Liver (tissue), 3 donors: ENCODE measurements around the gene BRS3.

Source experiments
- TAF1 ChIP-seq: conservative IDR thresholded peaks from 2 replicates; pipeline ENCODE4 v1.6.1; 2016; ENCODE audit warnings: antibody characterized with exemption, mild to moderate bottlenecking
- TF ChIP-seq, protein P1 (sequence below): fragments of 150-350 bp; IDR thresholded peaks from 2 replicates; pipeline ENCODE4 v1.5.1; 2017; ENCODE audit warnings: improper control_type of control experiment, low read depth, low read length; ENCODE audit not compliant: missing input control
- TF ChIP-seq, protein P2 (sequence below): IDR thresholded peaks from 2 replicates; pipeline ENCODE4 v1.6.1; 2016; ENCODE audit warnings: antibody characterized with exemption
- donor health status: healthy.
- donor health status: healthy.

DNA sequence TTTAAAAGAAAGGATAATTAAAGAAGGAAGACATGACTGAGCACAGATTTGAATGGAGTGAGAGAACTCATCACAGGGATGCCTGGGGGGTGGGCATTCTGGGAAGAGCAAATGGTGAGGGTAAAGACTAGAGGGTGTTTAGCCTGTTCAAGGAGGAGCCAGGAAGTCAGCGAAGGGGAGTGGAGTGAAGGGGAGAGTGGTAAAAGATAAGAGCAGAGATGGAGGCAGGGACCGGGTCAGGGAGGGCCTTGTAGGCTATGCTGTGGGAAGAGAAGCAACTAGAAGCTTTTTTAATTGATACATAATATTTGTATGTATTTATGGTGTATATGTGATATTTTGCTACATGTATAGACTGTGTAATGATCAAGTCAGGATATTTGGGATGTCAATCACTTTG, 42.0 kb downstream of the BRS3 start:
- TF ChIP-seq, protein P1, sequence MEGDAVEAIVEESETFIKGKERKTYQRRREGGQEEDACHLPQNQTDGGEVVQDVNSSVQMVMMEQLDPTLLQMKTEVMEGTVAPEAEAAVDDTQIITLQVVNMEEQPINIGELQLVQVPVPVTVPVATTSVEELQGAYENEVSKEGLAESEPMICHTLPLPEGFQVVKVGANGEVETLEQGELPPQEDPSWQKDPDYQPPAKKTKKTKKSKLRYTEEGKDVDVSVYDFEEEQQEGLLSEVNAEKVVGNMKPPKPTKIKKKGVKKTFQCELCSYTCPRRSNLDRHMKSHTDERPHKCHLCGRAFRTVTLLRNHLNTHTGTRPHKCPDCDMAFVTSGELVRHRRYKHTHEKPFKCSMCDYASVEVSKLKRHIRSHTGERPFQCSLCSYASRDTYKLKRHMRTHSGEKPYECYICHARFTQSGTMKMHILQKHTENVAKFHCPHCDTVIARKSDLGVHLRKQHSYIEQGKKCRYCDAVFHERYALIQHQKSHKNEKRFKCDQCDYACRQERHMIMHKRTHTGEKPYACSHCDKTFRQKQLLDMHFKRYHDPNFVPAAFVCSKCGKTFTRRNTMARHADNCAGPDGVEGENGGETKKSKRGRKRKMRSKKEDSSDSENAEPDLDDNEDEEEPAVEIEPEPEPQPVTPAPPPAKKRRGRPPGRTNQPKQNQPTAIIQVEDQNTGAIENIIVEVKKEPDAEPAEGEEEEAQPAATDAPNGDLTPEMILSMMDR, result no peak
- no peak for TF ChIP-seq TAF1
- TF ChIP-seq, protein P2, sequence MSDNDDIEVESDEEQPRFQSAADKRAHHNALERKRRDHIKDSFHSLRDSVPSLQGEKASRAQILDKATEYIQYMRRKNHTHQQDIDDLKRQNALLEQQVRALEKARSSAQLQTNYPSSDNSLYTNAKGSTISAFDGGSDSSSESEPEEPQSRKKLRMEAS, result no peak
